Measurements from ENCODE around the gene CCBE1.
"Not testable (repeated sequence)": the region's sequence is repeated elsewhere in the genome, so short reads cannot be mapped to it uniquely, and the experiment has no call there.

GRCh38 chr18:59515956-59516355 lies 181.3 kb downstream of the CCBE1 start:
- TF ChIP-seq CTCF (IDR thresholded peaks at IDR 0.05); ZFX (IDR thresholded peaks at IDR 0.05; ENCODE audit: borderline replicate concordance): not testable (repeated sequence)
